Mesenchymal stem cell (in vitro differentiated cells and primary cell): Measurements from ENCODE around the gene TGM2.

Source experiments
- DNase-seq: peaks from one replicate; pipeline ENCODE4 v3.0.0-alpha.2; 2013
- H2AFZ ChIP-seq: one replicate; pipeline ENCODE4 v1.6.1; 2013; ENCODE audit warnings: low read depth, mild to moderate bottlenecking, control low read depth, inconsistent platforms, low read length, moderate library complexity
- H2AK5ac ChIP-seq: 2 replicates; pipeline ENCODE4 v1.6.1; 2013; ENCODE audit warnings: low read length, moderate library complexity, mild to moderate bottlenecking, inconsistent platforms; ENCODE audit not compliant: severe bottlenecking
- H2BK120ac ChIP-seq: one replicate; pipeline ENCODE4 v1.6.1; 2013; ENCODE audit warnings: low read depth, mild to moderate bottlenecking, inconsistent platforms, low read length, moderate library complexity
- H2BK12ac ChIP-seq, 2 experiments: one replicate each; pipeline ENCODE4 v1.6.1; 2013; ENCODE audit warnings: inconsistent platforms in 2 of 2, low read length in 2 of 2, mild to moderate bottlenecking in 2 of 2, moderate library complexity in 2 of 2, control low read depth in 1 of 2
- H2BK15ac ChIP-seq: one replicate; pipeline ENCODE4 v1.6.1; 2013; ENCODE audit warnings: mild to moderate bottlenecking, low read depth, inconsistent platforms; ENCODE audit not compliant: poor library complexity, severe bottlenecking
- H2BK5ac ChIP-seq: 2 replicates; pipeline ENCODE4 v1.6.1; 2013; ENCODE audit warnings: low read depth, mild to moderate bottlenecking, low read length, control low read depth, inconsistent platforms; ENCODE audit not compliant: poor library complexity, severe bottlenecking
- H3K14ac ChIP-seq, 2 experiments: one replicate each; pipeline ENCODE4 v1.6.1; 2013; ENCODE audit warnings: inconsistent platforms in 2 of 2, low read length in 2 of 2, control low read depth in 1 of 2, mild to moderate bottlenecking in 1 of 2, moderate library complexity in 1 of 2
- H3K18ac ChIP-seq, 2 experiments: one replicate each; pipeline ENCODE4 v1.6.1; 2013; ENCODE audit warnings: inconsistent platforms in 2 of 2, low read length in 2 of 2, control low read depth in 1 of 2, low read depth in 1 of 2, mild to moderate bottlenecking in 1 of 2
- H3K23ac ChIP-seq, 2 experiments: one replicate each; pipeline ENCODE4 v1.6.1; 2013; ENCODE audit warnings: inconsistent platforms in 2 of 2, low read length in 2 of 2, mild to moderate bottlenecking in 2 of 2, moderate library complexity in 2 of 2, control low read depth in 1 of 2
- H3K27ac ChIP-seq: 2 replicates; pipeline ENCODE4 v1.5.1; 2013; ENCODE audit warnings: mild to moderate bottlenecking, moderate library complexity, low read length, control low read depth, inconsistent platforms; ENCODE audit not compliant: poor library complexity, severe bottlenecking
- H3K27me3 ChIP-seq, 2 experiments: 2 replicates each; pipeline versions ENCODE4 v1.6.1 to v1.7.0; 2013; ENCODE audit warnings: low read length in 2 of 2, mild to moderate bottlenecking in 2 of 2, moderate library complexity in 2 of 2, control low read depth in 1 of 2, inconsistent platforms in 1 of 2; ENCODE audit not compliant: control insufficient read depth in 1 of 2, insufficient read depth in 1 of 2
- H3K36me3 ChIP-seq, 2 experiments: 2 replicates each; pipeline versions ENCODE4 v1.6.1 to v1.7.0; 2013; ENCODE audit warnings: low read length in 2 of 2, control low read depth in 1 of 2, inconsistent platforms in 1 of 2, low read depth in 1 of 2, mild to moderate bottlenecking in 1 of 2; ENCODE audit not compliant: insufficient read depth in 2 of 2, control insufficient read depth in 1 of 2
- H3K4ac ChIP-seq, 2 experiments: one replicate each; pipeline ENCODE4 v1.6.1; 2013; ENCODE audit warnings: inconsistent platforms in 2 of 2, low read length in 2 of 2, mild to moderate bottlenecking in 2 of 2, moderate library complexity in 2 of 2, control low read depth in 1 of 2, low read depth in 1 of 2
- H3K4me1 ChIP-seq: 2 replicates; pipeline ENCODE4 v1.6.1; 2013; ENCODE audit warnings: low read depth, low read length, control low read depth; ENCODE audit not compliant: control insufficient read depth, insufficient read depth
- H3K4me2 ChIP-seq: 2 replicates; pipeline ENCODE4 v1.6.1; 2013; ENCODE audit warnings: low read length, mild to moderate bottlenecking, inconsistent platforms; ENCODE audit not compliant: poor library complexity, severe bottlenecking
- H3K4me3 ChIP-seq, 2 experiments: 2 replicates each; pipeline versions ENCODE4 v1.5.1 to v1.7.0; 2013; ENCODE audit warnings: low read length in 2 of 2, mild to moderate bottlenecking in 2 of 2, control low read depth in 1 of 2, low read depth in 1 of 2; ENCODE audit not compliant: insufficient read depth in 1 of 2
- H3K79me1 ChIP-seq: replicated peaks from 2 replicates; pipeline ENCODE4 v1.6.1; 2013; ENCODE audit warnings: mild to moderate bottlenecking, control low read depth, low read length, inconsistent platforms; ENCODE audit not compliant: poor library complexity, severe bottlenecking
- H3K9ac ChIP-seq: 2 replicates; pipeline ENCODE4 v1.7.0; 2013; ENCODE audit warnings: mild to moderate bottlenecking, low read length, moderate library complexity
- H3K9me3 ChIP-seq: 2 replicates; pipeline ENCODE4 v1.7.0; 2013; ENCODE audit warnings: mild to moderate bottlenecking, low read length; ENCODE audit not compliant: control insufficient read depth
- H4K8ac ChIP-seq: one replicate; pipeline ENCODE4 v1.6.1; 2013; ENCODE audit warnings: inconsistent platforms, mild to moderate bottlenecking, low read length, moderate library complexity
- H4K91ac ChIP-seq: one replicate; pipeline ENCODE4 v1.6.1; 2013; ENCODE audit warnings: mild to moderate bottlenecking, low read length, inconsistent platforms
- whole genome bisulfite sequencing: methylation state at CpG from one replicate; pipeline ENCODE4 v1.1.7; 2013; ENCODE audit warnings: mixed read lengths; 5-methylcytosine and 5-hydroxymethylcytosine counted together

Gene TGM2

DNA sequence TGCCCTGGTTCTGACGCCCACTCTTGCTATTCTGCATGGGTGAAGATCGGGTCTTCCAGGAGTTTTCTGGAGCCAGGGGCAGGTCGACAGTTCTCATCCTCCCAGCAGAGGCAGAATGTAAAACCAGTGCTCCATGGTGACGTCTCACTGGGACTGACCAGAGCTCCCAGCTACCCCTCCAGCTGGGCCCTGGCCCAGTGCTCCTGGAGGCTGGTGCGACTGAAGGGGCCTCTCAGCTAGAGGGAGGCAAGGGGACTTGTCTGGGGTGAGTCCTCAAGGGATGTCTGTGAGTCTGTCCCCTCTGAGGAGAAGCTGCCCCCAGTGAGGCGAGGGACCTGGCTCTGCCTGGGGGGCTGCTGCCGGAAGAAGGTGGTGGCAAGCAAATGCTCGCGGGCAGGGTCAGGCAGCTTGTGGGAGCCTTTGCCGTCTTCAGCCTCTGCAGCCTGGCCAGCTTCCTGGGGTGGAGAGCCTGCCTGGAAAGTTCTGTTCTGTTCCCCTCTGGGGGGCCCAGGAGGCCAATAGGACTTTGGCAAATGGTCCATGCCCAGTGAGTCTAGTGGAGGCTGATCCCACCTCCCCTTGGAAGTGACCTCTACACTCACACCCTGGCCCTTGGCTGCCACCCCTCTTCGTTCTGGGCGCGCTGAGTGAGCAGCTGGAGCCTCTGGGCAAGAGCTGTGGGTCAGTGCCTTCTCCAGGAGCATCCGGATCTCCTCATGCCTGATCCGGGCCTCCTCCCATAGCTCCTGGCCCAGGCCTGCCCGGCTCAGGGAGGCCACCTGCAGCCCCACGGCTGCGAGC, 47.9 kb upstream of the TGM2 start:
- no peak overlapping the region for H3K4ac ChIP-seq
- H3K36me3 ChIP-seq, result no peaks in the 10 kb centered on the region
- H3K9ac ChIP-seq, result no peak overlapping the region
- H3K18ac ChIP-seq, result peak overlapping the region in 1 of 2 experiments; percentile 17
- no peak overlapping the region for H2BK120ac ChIP-seq
- no peak overlapping the region for H2AFZ ChIP-seq
- H2BK12ac ChIP-seq, result peak overlapping the region in 1 of 2 experiments; percentile 13
- DNase-seq, result no peak
- H3K4me2 ChIP-seq, result no peak overlapping the region
- peak overlapping the region; percentile 35 for H4K91ac ChIP-seq
- no peaks in the 10 kb centered on the region for H3K9me3 ChIP-seq
- peaks cover 0 to 2% of the 10 kb centered on the region in 2 experiments for H3K27me3 ChIP-seq
- no peak overlapping the region for H3K23ac ChIP-seq
- H4K8ac ChIP-seq, result no peak overlapping the region
- no peak overlapping the region for H2BK5ac ChIP-seq
- H3K4me3 ChIP-seq, result no peak overlapping the region
- H3K14ac ChIP-seq, result peak overlapping the region in 1 of 2 experiments; percentile 19
- peaks cover 12% of the 10 kb centered on the region for H3K4me1 ChIP-seq
- whole genome bisulfite sequencing, result 90% methylated on average over 18 of the region's 18 CpGs
- no peak overlapping the region for H2AK5ac ChIP-seq
- peak overlapping the region; percentile 15 for H2BK15ac ChIP-seq
- no peaks in the 10 kb centered on the region for H3K79me1 ChIP-seq
- H3K27ac ChIP-seq, result no peak overlapping the region

DNA sequence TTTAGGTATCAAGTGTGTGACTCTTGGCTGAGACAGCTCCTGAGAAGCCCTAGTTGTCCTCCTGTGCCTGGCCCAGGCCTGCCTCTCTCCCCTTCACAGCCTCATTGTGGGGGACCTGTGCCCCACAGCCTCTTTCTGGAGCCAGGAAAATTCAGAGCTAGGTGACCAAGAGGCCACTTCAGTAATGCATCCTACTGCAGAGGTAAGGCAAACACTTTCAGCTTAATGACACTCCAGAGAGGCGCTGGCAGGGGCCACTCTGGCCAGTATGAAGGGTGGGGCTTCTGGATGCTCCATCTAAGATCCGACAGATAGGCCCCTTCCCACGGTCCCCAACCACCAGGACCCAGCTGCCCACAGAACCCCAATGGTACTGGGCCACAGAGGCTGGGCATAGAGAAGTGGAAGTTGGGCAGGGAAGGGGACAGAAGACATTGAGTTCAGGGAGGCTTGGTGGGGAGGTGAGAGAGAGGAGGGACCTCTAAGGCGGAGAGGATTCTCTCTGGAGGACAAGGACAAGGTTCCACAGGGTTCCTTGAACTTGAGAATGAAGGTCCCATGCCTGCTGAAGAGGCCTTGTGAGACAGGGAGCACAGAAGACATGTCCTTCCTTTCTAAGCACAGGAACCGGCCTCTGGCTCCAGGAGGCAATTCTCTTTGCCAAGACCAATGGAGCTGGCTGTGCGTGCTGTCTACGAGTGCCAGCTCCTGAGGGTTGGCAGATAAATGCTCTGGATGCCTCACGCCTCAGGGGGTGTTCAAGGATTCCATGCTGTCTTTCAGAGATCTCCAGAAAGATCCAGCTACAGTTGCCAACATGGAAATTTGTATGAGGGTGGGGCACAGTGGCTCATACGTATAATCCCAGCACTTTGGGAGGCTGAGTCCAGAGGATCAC, 46.4 kb upstream of the TGM2 start:
- no peak overlapping the region for H4K91ac ChIP-seq
- no peak overlapping the region for H4K8ac ChIP-seq
- no peak overlapping the region for H2BK5ac ChIP-seq
- no peak overlapping the region for H2BK120ac ChIP-seq
- H3K4me3 ChIP-seq, result no peak overlapping the region
- no peaks in the 10 kb centered on the region for H3K36me3 ChIP-seq
- H3K4me1 ChIP-seq, result peaks cover 4% of the 10 kb centered on the region
- H2AFZ ChIP-seq, result no peak overlapping the region
- no peak overlapping the region for H2BK15ac ChIP-seq
- H3K27me3 ChIP-seq, result peaks cover 0 to 2% of the 10 kb centered on the region in 2 experiments
- no peak for DNase-seq
- no peaks in the 10 kb centered on the region for H3K79me1 ChIP-seq
- H3K4ac ChIP-seq, result no peak overlapping the region
- WGBS, result 95% methylated on average over 8 of the region's 9 CpGs
- no peak overlapping the region for H2AK5ac ChIP-seq
- H2BK12ac ChIP-seq, result no peak overlapping the region
- no peak overlapping the region for H3K9ac ChIP-seq
- no peak overlapping the region for H3K4me2 ChIP-seq
- H3K14ac ChIP-seq, result no peak overlapping the region
- no peak overlapping the region for H3K18ac ChIP-seq
- no peaks in the 10 kb centered on the region for H3K9me3 ChIP-seq
- no peak overlapping the region for H3K23ac ChIP-seq
- no peak overlapping the region for H3K27ac ChIP-seq

DNA sequence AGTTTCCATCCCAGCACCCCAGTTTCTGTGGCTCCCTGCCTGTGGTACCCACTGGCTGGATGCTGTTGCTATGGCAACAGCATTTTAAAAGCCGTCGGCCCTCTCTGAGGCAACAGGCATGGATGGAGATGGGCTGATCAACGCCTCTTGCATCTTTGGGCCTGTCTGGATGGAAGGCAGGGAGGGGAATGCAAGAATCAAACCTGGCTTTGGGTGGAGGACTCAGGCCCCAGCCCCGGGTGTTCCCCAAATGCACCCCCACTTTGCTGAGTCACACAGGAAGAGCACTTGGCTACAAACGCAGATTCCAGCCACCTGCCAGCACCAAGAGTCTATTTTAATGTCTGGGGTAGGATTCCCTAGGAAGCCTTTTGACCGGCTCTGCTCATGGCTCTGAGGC, 45.7 kb upstream of the TGM2 start:
- no peak overlapping the region for H3K4me2 ChIP-seq
- H3K36me3 ChIP-seq, result no peaks in the 10 kb centered on the region
- no peak overlapping the region for H4K91ac ChIP-seq
- H2AFZ ChIP-seq, result no peak overlapping the region
- H3K9ac ChIP-seq, result no peak overlapping the region
- H3K18ac ChIP-seq, result no peak overlapping the region
- no peak overlapping the region for H4K8ac ChIP-seq
- 80% methylated on average over 4 of the region's 6 CpGs for WGBS
- no peaks in the 10 kb centered on the region for H3K9me3 ChIP-seq
- H3K4me1 ChIP-seq, result peaks cover 4% of the 10 kb centered on the region
- H2BK15ac ChIP-seq, result no peak overlapping the region
- H3K14ac ChIP-seq, result no peak overlapping the region
- H2BK5ac ChIP-seq, result no peak overlapping the region
- no peak overlapping the region for H2AK5ac ChIP-seq
- H3K27me3 ChIP-seq, result peaks cover 0 to 2% of the 10 kb centered on the region in 2 experiments
- H2BK120ac ChIP-seq, result no peak overlapping the region
- H3K27ac ChIP-seq, result no peak overlapping the region
- no peak overlapping the region for H2BK12ac ChIP-seq
- no peaks in the 10 kb centered on the region for H3K79me1 ChIP-seq
- no peak overlapping the region for H3K4ac ChIP-seq
- no peak overlapping the region for H3K23ac ChIP-seq
- no peak for DNase-seq
- no peak overlapping the region for H3K4me3 ChIP-seq
